Hindlimb muscle (tissue), 1 donor: Measurements from ENCODE around the gene MACF1. TPM values are rescaled to one million over a fixed set of nuclear protein-coding genes. Genes with fewer than 3 reads are reported as not detected.
"Not testable (repeated sequence)": the region's sequence is repeated elsewhere in the genome, so short reads cannot be mapped to it uniquely, and the experiment has no call there.

ENCODE experiments used
- DNase-seq: peaks from one replicate; pipeline ENCODE4 v3.0.0-alpha.2; 2013
- polyA plus RNA-seq: library from polyadenylated mRNA; unstranded; fragments of 120-200 nt; gene quantifications from one replicate; pipeline ENCODE4 v1.2.1, GENCODE V29; 2013; ENCODE audit not compliant: insufficient read length

Gene MACF1
- polyA plus RNA-seq, 1 donor: 330 TPM

GRCh38 chr1:39494671-39495410 is 290.3 kb downstream of the MACF1 start:
- no peak for DNase-seq

GRCh38 chr1:39496520-39496919 is 292.0 kb downstream of the MACF1 start:
- not testable (repeated sequence) for DNase-seq

- no peak for DNase-seq
These were observed 293.1 kb downstream of the MACF1 start for GRCh38 chr1:39497585-39497984.

- not testable (repeated sequence) for DNase-seq
These were observed 293.7 kb downstream of the MACF1 start for GRCh38 chr1:39498096-39498710.

GRCh38 chr1:39498821-39499220 is 294.3 kb downstream of the MACF1 start:
- not testable (repeated sequence) for DNase-seq

GRCh38 chr1:39499668-39500067 is 295.2 kb downstream of the MACF1 start:
- no peak for DNase-seq

GRCh38 chr1:39500862-39501389 is 296.4 kb downstream of the MACF1 start:
- no peak for DNase-seq

- no peak for DNase-seq
These were observed 297.2 kb downstream of the MACF1 start for GRCh38 chr1:39501666-39502065.

- not testable (repeated sequence) for DNase-seq
These were observed 299.9 kb downstream of the MACF1 start for GRCh38 chr1:39504436-39504835.

GRCh38 chr1:39505289-39505688 is 300.8 kb downstream of the MACF1 start:
- no peak for DNase-seq

GRCh38 chr1:39507230-39507928 is 302.9 kb downstream of the MACF1 start:
- DNase-seq: no peak

- DNase-seq: no peak
These were observed 303.8 kb downstream of the MACF1 start for GRCh38 chr1:39508266-39508665.

- no peak for DNase-seq
These were observed 304.4 kb downstream of the MACF1 start for GRCh38 chr1:39508857-39509305.

GRCh38 chr1:39509360-39510009 is 305.0 kb downstream of the MACF1 start:
- no peak for DNase-seq

- DNase-seq: not testable (repeated sequence)
These were observed 306.2 kb downstream of the MACF1 start for GRCh38 chr1:39510570-39511186.

GRCh38 chr1:39511477-39511876 is 307.0 kb downstream of the MACF1 start:
- not testable (repeated sequence) for DNase-seq

- DNase-seq: not testable (repeated sequence)
These were observed 307.8 kb downstream of the MACF1 start for GRCh38 chr1:39512234-39512847.

GRCh38 chr1:39514710-39515124 is 310.2 kb downstream of the MACF1 start:
- not testable (repeated sequence) for DNase-seq

GRCh38 chr1:39515131-39516086 is 310.9 kb downstream of the MACF1 start:
- DNase-seq: not testable (repeated sequence)

GRCh38 chr1:39516841-39517240 is 312.3 kb downstream of the MACF1 start:
- DNase-seq: not testable (repeated sequence)
